GM18861 (cell line): ENCODE results near the gene CROCC.
A peak's percentile ranks its signal among the peaks of the same experiment; 100 is the strongest.
"Not testable (repeated sequence)": the region's sequence is repeated elsewhere in the genome, so short reads cannot be mapped to it uniquely, and the experiment has no call there.

Experiments
- ATAC-seq: cut with Tn5 transposase; IDR thresholded peaks from one replicate; pipeline ENCODE4 v1.9.1; 2021; ENCODE audit not compliant: unreplicated experiment

Gene CROCC

DNA sequence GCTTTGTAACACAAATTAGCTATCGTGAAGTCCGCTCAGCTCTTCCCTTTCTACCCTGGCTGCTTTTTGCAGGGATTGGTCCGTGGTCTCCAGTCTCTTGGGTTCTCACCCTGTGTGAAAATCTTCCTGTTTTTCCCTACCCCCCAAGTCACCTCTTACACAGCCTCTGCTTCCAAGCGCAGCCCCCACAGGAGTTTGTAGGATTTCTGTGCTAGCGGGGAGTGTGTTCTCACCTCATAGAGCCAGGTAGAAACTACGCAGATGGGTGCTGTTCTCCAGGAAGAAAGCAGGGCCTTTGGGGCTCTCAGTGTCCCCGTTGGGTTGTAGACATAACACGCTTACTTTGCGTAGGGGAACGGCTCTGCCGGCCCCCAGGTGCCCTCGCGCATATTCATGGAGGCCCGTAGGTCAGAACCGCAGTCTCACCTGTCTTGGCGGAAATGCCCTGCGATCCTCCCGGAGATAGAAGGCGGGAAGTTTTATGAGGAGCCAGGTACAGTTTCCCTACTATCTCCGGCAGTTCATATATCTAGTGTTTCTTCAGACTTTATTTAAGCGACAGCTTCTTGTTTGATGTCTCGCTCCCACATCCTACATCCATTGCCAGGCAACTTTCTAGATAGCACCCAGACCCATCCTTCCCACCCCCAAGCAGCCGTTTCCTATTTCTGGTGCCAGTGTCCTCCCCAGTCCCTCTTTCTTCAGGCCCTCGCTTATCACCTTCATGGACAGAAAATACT is 25.2 kb upstream of the CROCC start:
- ATAC-seq, result not testable (repeated sequence)

DNA sequence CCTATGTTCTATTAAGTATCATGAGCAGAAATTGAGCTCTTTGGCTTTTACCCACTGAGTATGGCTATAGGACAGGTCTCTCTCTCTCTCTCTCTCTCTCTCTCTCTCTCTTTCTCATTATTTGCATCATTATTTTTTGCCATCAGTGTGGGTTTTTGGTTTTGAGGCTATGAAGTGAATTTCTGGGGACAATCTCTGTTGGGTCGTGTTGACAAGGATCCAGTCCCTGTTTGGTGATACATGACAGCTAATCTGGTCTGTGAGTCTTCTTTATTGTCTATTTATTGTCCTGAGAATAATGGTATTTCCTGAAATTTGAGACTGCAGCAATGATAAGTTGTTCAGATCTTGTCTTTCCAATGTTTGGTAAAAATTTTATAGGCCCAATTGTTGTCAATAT is 24.1 kb upstream of the CROCC start:
- ATAC-seq, result not testable (repeated sequence)

DNA sequence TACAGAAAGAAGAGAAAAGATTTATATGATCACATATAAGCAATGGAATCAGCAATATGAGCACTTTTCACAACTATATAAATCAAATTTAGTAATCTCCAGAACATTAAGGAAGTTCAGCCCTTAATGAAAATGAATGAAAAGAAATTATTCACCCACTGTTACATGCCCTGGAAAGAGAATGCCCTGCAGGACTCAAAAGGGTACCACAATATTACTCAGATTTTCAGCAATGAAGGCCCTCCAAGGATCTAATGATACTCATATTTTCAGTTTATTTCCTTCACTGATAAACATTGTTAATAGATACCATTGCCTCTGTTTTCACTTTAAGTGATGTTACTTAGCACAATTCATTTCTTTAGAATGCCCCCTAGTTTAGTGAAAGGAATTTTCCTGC is 23.4 kb upstream of the CROCC start:
- ATAC-seq, result not testable (repeated sequence)

DNA sequence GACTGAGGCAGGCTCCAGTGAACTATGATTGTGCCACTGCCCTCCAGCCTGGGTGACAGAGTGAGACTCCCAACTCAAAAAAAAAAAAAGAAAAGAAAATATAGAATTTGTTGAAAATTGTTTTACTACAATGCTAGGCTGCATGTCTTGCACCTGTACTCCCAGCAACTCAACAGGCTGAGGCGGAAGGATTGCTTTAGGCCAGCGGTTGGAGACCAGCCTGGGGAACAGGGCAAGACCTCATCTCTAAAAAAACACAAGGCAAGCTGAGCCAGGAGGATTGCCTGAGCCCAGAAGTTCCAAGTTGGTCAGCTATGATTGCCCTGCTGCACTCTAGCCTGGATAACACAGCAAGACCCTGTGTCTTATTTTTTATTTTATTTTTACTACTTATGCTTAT is 22.7 kb upstream of the CROCC start:
- not testable (repeated sequence) for ATAC-seq

DNA sequence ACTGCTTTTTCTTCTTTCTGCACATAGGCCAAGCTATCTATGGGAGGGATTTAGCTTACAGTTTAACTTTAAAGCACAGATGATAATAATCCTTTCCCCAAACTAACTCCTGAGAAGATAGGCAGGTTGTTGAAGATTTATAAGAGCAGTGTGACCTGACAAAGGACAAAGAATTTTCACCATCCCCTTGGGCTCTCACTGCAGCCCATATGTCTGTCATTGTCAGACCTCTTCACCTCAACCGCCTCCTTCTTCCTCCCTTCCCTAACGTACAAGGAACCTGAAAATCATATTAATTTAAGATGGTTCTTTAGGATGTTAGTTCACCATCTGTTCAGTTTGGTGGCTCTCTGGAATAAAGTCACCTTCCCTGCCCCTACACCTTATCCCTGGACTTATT is 21.0 kb upstream of the CROCC start:
- no peak for ATAC-seq

DNA sequence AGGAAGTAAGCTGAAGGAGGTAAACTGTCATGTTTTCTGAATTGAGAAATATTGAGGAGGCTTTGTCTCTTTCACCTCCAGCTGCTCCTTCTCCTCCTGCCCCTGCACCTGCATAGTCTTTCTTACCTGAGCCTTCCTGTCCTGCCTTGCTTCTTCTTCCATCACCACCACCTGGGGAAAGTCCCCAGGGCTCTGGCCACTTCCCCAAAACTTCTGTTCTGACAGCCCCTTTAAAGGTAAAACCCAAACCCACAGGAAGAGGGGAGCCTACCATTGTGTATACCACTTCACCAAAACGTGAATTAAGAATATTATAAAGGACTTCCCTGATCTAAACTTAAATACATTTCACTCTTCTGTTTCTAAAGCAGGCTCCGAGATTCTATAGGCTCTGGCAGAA is 20.4 kb upstream of the CROCC start:
- not testable (repeated sequence) for ATAC-seq

DNA sequence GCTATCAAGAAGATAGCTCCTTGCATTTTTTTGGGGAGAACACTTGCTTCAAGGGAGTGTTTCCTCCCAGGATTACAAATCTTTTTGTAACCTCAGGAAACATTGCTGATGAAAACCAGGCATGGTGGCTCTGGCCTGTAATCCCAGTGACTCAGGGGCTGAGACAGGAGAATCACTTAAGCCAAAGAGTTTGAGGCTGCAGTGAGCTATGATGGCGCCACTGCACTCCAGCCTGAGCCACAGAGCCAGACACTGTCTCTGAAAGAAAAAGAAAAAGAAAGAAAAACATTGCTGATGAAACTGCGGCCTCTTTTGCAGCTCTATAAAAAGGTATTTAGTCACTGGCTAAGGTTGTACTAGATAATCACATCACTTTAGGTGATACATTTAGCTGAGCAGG is 18.7 kb upstream of the CROCC start:
- no peak for ATAC-seq

DNA sequence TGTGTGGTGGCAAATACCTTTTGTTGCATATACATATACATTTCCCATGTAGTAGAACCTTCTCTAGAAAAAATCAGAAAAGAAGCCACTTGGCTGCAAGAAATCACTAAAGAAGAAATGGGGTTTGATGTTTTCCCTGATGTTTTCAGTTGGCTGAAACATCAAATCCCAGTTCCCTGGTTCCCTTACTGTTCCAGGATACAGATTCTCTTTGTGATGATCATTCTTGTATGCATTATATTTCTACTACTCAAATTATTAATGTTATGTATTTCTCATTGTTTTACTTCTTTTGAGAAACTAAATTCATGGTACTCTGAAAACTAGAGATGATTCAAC is 18.3 kb upstream of the CROCC start:
- no peak for ATAC-seq

DNA sequence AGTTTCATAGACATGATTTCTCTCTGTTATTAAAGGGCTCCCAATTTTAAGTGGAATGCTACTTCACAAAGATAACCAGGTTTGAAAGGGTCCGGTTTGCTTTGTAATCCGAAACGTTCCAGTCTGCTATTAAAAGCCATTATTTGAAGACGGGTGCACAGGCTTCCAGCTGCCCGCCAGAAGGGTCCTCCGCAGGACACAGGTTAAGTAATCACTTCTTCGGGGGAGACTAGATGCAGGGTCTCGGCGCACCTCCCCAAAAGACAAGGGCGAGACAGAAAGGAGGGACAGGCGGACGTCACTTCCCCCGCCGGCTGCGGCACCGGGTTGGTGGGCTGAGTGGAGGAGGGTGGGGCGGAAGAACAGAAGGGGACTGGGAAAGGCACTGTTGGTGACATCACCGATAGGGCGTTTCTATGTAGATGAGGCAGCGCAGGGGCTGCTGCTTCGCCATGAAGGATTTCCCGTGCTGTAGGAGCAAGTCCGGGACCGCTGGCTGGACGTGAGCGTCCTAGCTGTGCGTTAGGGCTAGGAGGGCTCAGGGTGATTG is 17.1 kb upstream of the CROCC start:
- ATAC-seq, result peak; percentile 67

DNA sequence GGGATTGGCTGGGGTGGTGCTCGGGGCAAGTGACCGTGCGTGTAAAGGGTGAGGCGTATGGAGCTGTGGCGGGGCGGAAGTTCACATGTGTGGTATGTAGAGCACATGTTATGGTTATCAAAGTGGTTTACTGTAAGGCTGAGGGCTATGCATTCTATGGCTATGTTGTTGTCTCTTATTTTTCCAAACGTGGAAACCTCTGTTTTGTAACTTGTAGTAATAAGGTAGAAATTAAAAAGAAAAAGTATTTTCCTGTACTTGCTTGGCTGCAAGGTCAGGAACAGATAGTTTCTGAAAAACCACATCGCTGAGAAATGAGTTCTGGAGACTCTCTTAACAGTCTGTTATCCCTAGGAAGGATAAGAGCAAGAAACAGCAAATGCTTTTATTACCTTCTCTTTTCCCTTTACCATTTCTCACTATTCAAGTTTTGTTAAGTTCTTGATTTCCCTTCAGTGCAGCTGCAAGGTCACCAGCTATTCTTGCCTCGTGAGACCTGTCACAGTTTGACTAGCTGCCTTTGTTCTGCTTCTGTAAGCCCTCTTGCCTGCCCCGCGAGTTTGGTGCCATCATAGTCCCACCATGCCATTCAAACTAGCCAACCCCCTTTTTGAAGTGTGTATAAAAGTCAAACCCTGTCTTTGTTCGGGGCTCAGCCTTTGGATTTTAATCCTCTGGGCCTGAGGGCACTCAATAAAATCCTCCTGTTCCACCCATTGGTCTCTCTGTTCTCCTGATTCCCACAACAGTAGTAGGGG is 16.4 kb upstream of the CROCC start:
- peak; percentile 59 for ATAC-seq

DNA sequence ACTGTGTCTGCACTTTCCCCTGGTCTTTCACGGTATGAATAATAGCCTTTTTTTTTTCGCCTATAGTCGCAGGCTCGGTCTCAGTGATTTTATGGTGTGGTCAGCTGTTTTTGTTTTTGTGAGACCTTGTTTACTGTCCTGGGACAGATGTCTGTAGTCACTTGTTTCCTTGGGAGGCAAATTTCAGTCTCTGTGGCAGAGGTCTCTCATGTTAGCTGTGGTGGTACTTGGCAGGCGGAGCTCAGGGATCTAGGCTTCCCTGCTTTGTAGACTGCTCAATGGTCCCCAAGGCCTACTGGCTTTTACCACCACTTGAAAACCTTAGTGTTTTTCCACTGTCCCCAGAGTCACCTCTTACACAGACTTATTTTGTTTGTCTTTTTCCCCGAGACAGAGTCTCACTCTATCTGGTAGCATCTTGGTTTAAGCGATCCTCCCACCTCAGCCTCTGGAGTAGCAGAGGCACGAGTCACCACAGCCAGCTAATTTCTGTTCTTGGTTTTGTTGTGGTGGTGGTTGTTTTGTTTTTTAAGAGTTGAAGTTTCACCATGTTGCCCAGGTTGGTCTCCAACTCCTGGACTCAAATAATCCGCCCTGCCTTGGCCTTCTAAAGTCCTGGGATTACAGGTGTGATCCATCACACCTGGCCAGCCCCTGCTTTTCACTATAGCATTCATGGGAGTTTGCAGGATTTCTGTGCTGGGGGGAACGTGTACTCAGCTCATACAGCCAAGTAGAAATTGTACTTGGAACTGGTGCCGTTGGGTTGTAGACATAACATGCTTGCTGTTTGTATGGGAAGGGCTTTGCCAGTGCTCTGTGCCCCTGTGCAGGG is 15.6 kb upstream of the CROCC start:
- no peak for ATAC-seq

DNA sequence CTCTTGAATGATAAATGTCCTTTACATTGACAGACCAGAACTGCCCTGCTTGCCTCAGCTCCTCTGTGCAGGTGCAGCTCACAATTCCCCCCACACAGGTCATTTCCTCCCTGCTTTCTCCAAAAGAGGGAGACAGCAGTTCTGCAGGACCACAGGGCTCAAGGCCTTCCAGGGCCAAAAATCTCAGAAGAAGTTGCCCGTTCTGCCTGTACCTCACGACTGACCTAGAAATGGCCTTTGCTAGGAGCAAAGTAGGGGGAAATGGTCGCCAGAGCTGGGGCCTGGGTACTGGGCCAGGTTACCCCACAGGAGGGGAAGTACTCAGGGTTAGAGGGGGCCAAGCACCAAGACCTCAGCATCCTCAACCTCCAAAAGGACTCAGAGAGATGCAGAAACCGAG is 14.9 kb upstream of the CROCC start:
- no peak for ATAC-seq

DNA sequence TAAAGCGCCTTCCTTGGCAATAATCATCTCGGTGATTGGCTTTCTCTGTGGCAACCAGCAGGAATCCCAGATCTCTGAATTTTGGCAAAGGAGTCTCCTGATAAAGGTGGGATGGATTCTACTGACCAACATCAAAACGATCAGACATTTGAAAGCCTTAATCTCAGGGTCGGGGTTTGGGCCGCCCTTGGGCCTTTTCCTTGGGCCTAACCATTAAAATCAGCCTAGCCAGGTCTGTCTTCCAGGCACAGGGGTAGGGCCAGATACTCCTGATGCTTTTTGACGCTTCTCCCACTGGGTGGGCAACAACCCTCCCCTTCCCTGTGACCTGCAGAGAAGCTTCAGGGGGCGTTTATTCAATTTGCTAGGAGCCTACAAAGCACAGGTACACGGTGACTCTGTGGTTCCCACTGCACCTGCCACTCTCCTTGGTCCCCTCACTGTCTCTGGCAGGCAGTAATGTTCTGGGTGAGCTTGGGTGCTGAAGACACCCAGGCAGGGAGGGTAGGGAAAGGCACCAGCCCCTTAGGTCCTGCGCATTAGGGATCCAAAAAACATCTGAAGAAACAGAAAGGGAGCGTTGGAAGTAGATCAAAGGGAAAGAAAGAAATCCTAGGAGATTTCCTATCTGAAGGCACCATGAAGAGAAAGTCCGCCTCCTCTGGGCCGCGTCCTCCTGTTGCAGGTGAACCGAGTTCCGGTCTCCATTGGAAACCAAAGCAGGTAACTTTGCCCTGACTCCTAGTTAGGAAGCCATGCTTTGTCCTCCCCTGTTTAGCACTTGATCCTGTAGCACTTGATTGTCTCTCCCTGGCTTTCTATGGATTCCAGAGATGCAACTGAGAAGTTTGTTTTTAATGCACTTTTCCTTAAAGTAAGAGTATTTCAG is 13.6 kb upstream of the CROCC start:
- ATAC-seq, result no peak

DNA sequence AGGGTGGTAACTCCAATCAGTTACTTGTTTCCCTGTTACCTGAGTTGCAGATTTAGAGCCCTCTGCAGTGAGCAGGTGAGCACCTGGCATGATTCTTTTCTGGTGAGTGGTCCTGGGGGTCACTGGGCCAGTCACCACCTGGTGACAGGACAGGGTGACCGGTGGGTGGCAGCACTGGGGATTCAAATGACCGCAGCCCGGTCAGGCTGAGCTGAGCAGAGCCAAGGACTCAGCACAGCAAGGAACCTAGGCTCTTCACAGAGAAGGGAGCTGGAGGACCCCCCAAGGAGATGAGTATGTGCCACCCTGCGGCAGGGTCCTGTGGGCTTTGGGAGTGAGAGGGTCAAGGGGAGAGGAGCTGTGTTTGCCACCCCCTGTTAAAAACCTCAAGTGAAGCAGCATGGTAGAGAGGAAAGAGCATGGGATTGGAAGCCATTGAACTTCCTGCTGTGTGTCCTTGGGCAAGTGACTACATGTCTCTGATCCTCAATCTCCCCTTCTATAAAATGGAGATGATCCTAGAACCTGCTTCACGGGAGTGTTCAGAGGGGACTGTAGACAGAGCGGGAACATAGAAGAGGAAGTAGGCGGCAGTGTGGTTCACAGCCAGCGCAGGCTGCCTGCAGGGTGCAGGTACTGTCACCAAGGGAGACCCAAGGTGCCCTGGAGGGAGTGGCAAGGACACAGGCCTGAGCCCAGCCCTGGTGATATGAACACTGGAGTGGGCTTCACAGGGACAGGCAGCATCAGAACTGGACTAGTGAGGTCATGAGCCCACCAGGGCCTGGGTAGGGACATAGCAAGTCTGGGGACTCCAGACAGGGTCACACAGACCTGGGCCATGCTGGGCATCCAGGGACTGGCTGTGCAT is 9.6 kb upstream of the CROCC start:
- ATAC-seq, result not testable (repeated sequence)

DNA sequence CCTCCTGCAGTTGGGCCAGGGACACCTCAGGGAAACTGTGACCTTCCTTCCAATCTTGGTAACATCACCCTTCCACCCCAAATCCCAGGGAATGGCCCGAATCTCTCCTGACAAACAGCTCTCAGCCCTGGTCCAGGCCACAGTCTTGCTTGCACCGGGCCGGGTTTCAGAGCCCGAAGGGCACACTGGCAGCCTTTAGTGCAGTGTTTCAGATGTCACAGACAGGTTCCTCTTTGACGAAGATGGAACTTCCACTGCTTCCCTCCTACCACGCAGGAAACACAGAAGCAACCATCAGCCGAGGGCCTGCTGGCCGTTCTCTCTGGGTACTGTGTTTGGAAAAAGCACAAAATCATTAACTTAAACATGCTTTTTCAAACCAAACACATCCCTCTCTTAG is 9.0 kb upstream of the CROCC start:
- not testable (repeated sequence) for ATAC-seq

DNA sequence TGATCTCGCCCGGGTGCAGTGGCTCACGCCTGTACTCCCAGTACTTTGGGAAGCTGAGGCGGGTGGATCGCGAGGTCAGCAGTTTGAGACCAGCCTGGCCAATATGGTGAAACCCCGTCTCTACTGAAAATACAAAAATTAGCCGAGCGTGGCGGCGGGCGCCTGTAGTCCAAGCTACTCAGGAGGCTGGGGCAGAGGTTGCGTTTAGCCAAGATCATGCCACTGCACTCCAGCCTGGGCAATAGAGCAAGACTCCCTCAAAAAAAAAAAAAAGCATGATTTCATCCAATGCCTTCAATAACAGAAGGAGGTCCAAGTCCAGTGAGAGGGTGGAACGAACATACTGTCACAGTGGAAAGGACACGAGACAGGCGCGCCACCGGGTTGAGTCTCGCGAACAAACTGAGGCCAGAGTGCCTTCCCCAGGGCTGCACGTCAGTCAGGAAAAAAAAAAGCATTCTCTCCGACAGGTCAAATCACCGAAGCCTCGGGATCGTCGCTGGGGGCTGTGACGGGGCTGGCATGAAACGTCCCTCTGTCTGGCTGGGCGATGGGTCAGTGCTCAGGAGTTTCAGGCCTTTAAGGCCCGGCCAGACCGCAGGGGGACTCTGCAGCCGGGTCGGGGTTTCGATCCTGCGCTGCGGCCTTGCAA is 8.4 kb upstream of the CROCC start:
- no peak for ATAC-seq

DNA sequence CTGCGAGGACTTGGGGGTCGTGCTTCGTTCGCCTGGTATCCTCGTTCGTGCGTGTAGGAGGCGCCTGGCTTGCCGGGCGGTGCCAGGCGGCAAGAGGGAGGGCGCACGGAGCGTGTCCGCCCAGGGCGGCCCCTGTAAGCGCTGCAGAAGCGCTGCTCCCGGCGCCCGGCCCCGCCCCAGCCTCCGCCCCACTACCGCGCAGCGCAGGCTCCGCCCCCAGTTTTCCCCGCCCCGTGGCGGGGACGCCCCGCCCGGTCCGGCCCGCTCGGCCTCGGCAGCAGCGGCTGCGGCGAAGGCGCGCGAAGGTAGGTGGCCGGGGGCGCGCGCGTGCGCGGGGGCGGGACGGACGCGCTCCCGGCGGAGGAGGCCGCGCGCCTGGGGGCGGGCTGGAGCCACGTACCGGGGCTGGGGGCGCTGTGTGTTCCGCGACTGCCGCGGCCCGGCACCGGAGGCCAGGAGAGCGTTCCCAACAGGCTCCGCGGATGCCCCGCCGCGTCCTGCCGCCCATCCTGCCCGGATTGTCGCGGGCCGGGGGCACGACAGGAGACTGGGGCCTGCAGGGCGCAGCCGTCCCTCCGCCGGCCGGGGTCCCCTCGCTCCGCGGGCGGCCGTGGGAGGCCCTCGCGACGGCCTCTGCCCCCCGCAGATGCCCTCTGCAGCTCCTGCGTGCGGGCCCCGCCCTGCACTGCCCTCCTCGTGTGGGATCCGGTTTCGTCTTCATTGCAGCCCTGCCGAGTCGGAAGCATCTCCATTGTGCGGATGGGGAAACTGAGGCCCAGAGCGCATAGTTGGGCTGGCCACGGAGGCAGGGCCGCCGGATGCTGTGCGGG is 7.7 kb upstream of the CROCC start:
- peak; percentile 64 for ATAC-seq
